Measurements from ENCODE around the gene GARS1.
A peak's percentile ranks its signal among the peaks of the same experiment; 100 is the strongest.

DNA sequence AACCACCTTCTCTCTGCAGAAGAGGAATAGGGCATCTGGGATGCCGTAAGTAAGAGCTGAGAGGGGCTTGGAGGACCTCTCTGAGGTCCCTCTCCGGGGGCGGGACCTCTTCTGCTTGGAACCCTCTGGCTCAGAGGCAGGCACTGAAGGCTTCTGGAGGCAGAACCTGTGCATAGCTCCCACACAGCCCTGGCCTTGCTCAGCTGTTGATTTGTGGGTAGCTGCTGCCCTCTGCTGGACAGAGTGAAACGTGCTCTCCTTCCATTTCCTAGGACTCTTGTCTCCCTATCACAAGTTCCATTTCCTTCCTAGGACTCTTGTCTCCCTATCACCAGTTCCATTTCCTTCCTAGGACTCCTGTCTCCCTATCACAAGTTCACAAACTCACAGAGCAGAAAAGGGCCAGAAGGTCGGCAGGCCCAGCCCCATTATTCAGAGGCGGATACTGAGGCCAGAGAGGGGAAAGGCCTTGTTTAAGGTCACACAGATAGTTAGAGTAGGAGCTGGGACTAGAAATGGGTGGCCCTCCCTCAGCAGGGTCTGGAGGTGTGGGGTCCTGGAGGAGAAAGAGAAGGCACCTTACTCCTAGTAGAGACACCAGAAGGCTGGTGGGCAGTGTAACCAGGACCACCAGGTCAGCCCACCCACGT, 30.3 kb upstream of the GARS1 start:
- TF ChIP-seq CTCF (conservative IDR thresholded peaks at IDR 0.05), result peak; percentile 97
- no peak for TF ChIP-seq EZH2 (IDR thresholded peaks at IDR 0.05; ENCODE audit: low read depth)
